Stimulated activated CD8-positive, alpha-beta memory T cell treated with anti-CD3 and anti-CD28 coated beads, Interleukin-7, amount 100 ng/mL, for 48 hours (primary cell): ENCODE measurements around the gene SLC25A36.
"Not testable (repeated sequence)": the region's sequence is repeated elsewhere in the genome, so short reads cannot be mapped to it uniquely, and the experiment has no call there.

Experiments
- DNase-seq, 2 donors: peaks; one replicate each; pipeline ENCODE4 v3.0.0-alpha.2; 2020; ENCODE audit warnings: low read depth in 1 of 2; ENCODE audit errors: extremely low read depth in 1 of 2

Gene SLC25A36

GRCh38 chr3:140931016-140931454 is 10.6 kb upstream of the SLC25A36 start:
- no peak for DNase-seq

GRCh38 chr3:140931801-140932200 is 9.8 kb upstream of the SLC25A36 start:
- DNase-seq: no peak

GRCh38 chr3:140933109-140933508 is 8.5 kb upstream of the SLC25A36 start:
- DNase-seq: no peak

- no peak for DNase-seq
Observed at GRCh38 chr3:140933552-140933951, 8.1 kb upstream of the SLC25A36 start.

GRCh38 chr3:140939305-140939704 is 2.3 kb upstream of the SLC25A36 start:
- not testable (repeated sequence) for DNase-seq

GRCh38 chr3:140941090-140941433 is 574 bp upstream of the SLC25A36 start:
- no peak for DNase-seq

GRCh38 chr3:140942221-140943104 is 827 bp downstream of the SLC25A36 start:
- DNase-seq: peak; percentile 22 to 26

- no peak for DNase-seq
Observed at GRCh38 chr3:140943781-140944552, 2.3 kb downstream of the SLC25A36 start.

- DNase-seq: no peak
Observed at GRCh38 chr3:140948460-140949249, 7.0 kb downstream of the SLC25A36 start.

- no peak for DNase-seq
Observed at GRCh38 chr3:140950144-140950543, 8.5 kb downstream of the SLC25A36 start.

- DNase-seq: no peak
Observed at GRCh38 chr3:140950863-140951262, 9.2 kb downstream of the SLC25A36 start.

GRCh38 chr3:140951750-140952149 is 10.1 kb downstream of the SLC25A36 start:
- not testable (repeated sequence) for DNase-seq

- no peak for DNase-seq
Observed at GRCh38 chr3:140953028-140953960, 11.7 kb downstream of the SLC25A36 start.

GRCh38 chr3:140954576-140954975 is 12.9 kb downstream of the SLC25A36 start:
- no peak for DNase-seq

- no peak for DNase-seq
Observed at GRCh38 chr3:140955645-140956044, 14.0 kb downstream of the SLC25A36 start.

GRCh38 chr3:140956058-140956835 is 14.6 kb downstream of the SLC25A36 start:
- DNase-seq: no peak

- DNase-seq: no peak
Observed at GRCh38 chr3:140972833-140973232, 31.2 kb downstream of the SLC25A36 start.

- DNase-seq: no peak
Observed at GRCh38 chr3:140974900-140975299, 33.3 kb downstream of the SLC25A36 start.

- no peak for DNase-seq
Observed at GRCh38 chr3:140980663-140981062, 39.0 kb downstream of the SLC25A36 start.
